Stimulated activated memory B cell treated with anti-CD40 and anti-IgM and Interleukin-4, amounts not matched to agents 10 μg/mL and 1 μg/mL and 100 μg/mL, for 72 hours (primary cell): ENCODE measurements around the gene SLC17A3.

Source experiments
- ATAC-seq: fragments of 150-1000 bp; cut with Tn5 transposase; 2 replicates; pipeline ENCODE4 v1.10.0; 2021
- H3K27ac Mint-ChIP-seq: one replicate; pipeline ENCODE4 v1.8.0; 2022; ENCODE audit warnings: mild to moderate bottlenecking, mixed read lengths
- H3K27me3 Mint-ChIP-seq: one replicate; pipeline ENCODE4 v1.8.0; 2022; ENCODE audit warnings: mixed read lengths
- H3K36me3 Mint-ChIP-seq: one replicate; pipeline ENCODE4 v1.8.0; 2022; ENCODE audit warnings: mixed read lengths
- H3K4me1 Mint-ChIP-seq: one replicate; pipeline ENCODE4 v1.8.0; 2022; ENCODE audit warnings: mixed read lengths
- H3K4me3 Mint-ChIP-seq: one replicate; pipeline ENCODE4 v1.8.0; 2022; ENCODE audit warnings: mild to moderate bottlenecking, moderate library complexity, mixed read lengths
- H3K9me3 Mint-ChIP-seq: one replicate; pipeline ENCODE4 v1.8.0; 2022; ENCODE audit warnings: mixed read lengths

SLC17A3 gene

DNA sequence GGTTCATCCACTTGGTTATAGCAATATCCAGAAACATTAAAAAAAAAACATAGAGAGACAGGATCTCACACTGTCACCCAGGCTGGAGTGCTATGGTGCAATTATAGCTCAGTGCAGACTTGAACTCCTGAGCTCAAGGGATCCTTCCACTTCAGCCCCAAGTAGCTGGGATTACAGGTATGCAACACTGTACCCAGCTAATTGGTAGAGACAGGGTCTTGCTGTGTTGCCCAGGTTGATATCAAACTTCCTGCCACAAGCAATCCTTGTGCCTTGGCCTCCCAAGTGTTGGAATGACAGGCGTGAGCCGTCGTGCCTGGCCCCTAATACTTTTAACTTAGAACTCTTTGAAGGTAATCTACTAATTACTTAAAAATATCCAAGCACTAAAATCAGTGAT lies 41.4 kb downstream of the SLC17A3 start:
- Mint-ChIP-seq H3K27ac (no peak overlapping the region), H3K4me3 (no peak overlapping the region), H3K4me1 (no peaks in the 10 kb centered on the region), H3K27me3 (peaks cover 28% of the 10 kb centered on the region), H3K36me3 (no peaks in the 10 kb centered on the region), H3K9me3 (no peaks in the 10 kb centered on the region)
- ATAC-seq: no peak

DNA sequence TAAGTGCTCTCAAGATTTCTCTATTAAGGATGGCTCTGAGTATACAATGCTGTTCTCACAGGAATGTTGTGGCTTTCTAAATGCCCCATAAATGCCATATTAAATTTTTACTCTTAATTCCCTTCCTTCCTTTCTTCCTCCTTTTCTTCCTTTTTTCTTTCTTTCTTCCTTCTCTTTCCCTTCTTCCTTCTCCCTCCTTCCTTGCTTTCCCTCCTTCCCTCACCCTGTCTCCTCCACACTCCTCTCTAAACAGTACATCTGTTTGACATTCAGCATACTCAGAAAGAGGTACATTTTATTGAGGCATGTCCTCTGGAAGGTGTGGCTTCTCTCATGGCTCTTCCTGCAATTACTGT lies 41.8 kb downstream of the SLC17A3 start:
- ATAC-seq: no peak
- Mint-ChIP-seq H3K27me3 (peaks cover 28% of the 10 kb centered on the region), H3K36me3 (no peaks in the 10 kb centered on the region), H3K9me3 (no peaks in the 10 kb centered on the region), H3K4me3 (no peak overlapping the region), H3K4me1 (no peaks in the 10 kb centered on the region), H3K27ac (no peak overlapping the region)

DNA sequence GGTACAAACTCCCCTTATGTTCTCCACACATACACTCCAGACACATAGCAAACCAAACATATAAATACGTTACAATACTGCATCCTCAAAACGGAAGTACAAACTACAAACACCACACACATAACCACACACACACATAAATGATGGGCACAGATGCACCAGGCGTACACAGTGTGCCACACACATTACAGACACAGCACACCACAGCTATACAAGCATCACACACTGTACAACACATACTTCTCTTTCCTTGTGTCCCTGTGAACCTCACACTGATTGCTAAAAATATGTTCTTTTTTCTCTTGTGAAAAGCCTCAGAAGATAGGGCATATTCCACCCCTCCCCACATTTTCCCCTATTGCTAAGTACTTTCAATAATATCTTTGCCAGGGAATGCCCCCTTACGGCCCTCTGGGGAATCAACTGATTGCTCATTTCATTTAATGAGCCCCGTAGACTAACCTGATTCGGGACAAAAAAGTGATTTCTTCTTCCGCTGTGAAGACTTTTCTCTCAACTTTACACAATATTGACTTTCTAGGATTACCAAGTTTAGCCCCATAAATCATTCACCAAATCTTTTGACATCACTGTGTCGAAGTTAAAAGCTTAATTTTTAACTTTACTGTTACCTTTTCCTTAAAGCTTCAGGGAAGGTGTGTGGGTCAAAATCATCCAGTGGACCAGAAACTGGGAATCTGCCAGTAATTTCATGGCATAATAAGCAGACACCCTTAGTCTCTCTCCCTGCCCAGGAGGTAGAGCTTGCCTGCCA lies 42.3 kb downstream of the SLC17A3 start, which contains the start of gene SLC17A1:
SLC17A1 (minus strand) TSS at position 521 of the 775 bp plus-strand sequence. CDS start 1,495 bp downstream, outside the sequence.
- H3K27ac Mint-ChIP-seq: no peak within 1 kb of the TSS
- H3K36me3 Mint-ChIP-seq: no peaks in the 10 kb centered on the region
- H3K4me1 Mint-ChIP-seq: no peaks in the 10 kb centered on the region
- no peaks in the 10 kb centered on the region for H3K9me3 Mint-ChIP-seq
- H3K4me3 Mint-ChIP-seq: no peak within 1 kb of the TSS
- peaks cover 28% of the 10 kb centered on the region for H3K27me3 Mint-ChIP-seq
- ATAC-seq: no peak

DNA sequence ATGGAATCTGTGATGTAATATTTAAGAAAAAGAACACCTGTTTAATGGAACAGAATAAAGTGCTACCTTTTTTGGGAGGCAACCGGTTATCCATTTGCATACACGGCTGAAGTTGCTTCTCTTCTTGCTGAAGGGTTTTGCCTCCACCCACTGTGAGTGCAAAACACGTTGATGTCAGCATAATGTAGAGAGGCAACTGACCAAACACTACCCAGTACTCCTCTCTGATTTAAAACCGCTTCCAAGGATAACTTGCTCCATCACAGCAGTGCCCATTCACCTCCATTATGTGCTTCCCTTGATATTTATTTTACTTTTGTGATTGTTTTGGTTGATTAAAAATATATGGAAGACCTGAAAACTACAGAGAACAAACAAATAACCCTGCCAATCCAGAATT lies 43.6 kb downstream of the SLC17A3 start:
- Mint-ChIP-seq H3K27ac (no peak overlapping the region), H3K4me3 (no peak overlapping the region), H3K9me3 (peaks cover 8% of the 10 kb centered on the region), H3K4me1 (no peaks in the 10 kb centered on the region), H3K36me3 (peaks cover 9% of the 10 kb centered on the region), H3K27me3 (peaks cover 39% of the 10 kb centered on the region)
- no peak for ATAC-seq

DNA sequence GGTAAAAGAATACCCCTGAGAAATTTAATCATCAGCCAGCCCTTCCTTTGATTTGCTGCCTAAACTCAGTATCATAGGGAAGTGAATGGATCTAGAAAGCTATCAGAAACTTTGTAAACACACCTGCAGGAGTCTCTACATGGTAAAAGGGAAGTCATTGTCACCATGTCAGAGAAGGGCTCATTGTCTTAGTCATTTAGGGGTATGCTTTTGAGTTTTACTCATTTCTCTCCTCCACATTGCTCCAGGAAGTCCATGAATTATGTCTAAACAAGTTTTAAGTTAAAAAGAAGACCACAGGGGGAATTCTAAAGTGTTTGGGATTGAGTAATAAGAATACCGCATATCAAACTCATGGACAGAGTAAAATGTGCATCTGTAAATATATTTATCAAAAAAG lies 44.7 kb downstream of the SLC17A3 start:
- H3K27ac Mint-ChIP-seq: no peak overlapping the region
- H3K4me3 Mint-ChIP-seq: no peak overlapping the region
- H3K9me3 Mint-ChIP-seq: peaks cover 13% of the 10 kb centered on the region
- no peaks in the 10 kb centered on the region for H3K4me1 Mint-ChIP-seq
- H3K36me3 Mint-ChIP-seq: peaks cover 17% of the 10 kb centered on the region
- peak; percentile 71 for ATAC-seq
- H3K27me3 Mint-ChIP-seq: peaks cover 50% of the 10 kb centered on the region

DNA sequence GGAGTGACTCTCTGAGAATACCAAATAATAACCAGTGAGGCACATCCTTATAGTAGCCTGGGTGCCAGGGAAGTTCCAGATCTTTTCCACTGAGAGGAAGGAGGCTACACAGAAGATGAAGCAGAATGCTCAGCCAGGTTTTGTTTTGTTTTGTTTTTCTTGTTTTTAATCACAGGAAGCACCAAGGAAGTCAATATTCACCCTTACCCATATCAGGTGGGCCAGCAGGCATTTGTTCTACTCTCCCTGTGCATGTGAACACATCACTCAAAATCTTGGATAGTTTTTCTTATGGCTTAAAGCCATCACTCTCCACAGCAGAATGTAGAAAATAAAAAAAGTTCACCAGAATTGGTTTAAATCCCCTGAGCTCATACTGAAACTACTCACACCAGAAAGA lies 52.7 kb downstream of the SLC17A3 start:
- ATAC-seq: no peak
- Mint-ChIP-seq H3K4me3 (no peak overlapping the region), H3K27me3 (peaks cover 47% of the 10 kb centered on the region), H3K4me1 (no peaks in the 10 kb centered on the region), H3K36me3 (peaks cover 17% of the 10 kb centered on the region), H3K9me3 (peaks cover 16% of the 10 kb centered on the region), H3K27ac (no peak overlapping the region)

DNA sequence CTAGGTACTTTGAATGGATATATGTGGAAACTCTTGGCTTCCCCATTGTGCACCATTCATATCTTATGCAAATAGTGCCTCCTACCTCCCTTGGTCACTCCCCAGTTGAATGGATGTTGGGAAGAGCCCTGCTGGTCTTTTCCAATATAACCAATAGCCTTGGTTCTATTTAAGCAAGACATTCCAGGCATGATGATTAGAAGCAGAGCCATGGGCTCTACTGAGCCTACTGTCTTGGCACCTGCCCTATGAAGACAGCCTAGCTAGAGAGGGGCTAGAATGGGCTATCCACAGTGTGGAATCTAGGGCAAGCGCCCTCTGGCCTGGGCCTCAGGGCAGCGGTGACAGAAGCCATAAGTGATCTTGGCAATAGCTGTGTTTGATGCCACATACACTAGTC lies 57.8 kb downstream of the SLC17A3 start:
- no peak overlapping the region for H3K4me3 Mint-ChIP-seq
- H3K27me3 Mint-ChIP-seq: peaks cover 29% of the 10 kb centered on the region

DNA sequence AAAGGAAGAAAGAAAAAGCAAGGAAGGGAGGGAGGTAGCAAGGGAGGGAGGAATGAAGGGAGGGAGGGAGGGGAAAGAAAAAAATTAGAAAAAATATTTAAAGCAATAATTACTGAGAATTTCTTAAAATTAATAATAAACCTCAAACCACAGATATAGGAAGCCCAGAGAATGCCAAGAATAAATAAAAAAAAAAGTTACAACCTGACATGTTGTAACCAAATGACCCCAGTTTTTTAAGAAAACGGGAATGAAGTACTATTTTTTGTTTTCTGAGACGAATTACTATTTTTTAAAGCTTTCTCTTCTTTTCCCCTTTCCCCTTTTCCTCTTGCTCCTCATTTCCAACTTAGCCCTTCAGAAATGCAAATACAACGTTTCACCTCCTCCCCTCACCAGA lies 58.8 kb downstream of the SLC17A3 start:
- peaks cover 5% of the 10 kb centered on the region for H3K9me3 Mint-ChIP-seq

More for the DNA sequence above, 57.8 kb downstream of the SLC17A3 start:
- Mint-ChIP-seq H3K27ac (no peak overlapping the region), H3K9me3 (peaks cover 5% of the 10 kb centered on the region), H3K36me3 (no peaks in the 10 kb centered on the region), H3K4me1 (no peaks in the 10 kb centered on the region)
- no peak for ATAC-seq

DNA sequence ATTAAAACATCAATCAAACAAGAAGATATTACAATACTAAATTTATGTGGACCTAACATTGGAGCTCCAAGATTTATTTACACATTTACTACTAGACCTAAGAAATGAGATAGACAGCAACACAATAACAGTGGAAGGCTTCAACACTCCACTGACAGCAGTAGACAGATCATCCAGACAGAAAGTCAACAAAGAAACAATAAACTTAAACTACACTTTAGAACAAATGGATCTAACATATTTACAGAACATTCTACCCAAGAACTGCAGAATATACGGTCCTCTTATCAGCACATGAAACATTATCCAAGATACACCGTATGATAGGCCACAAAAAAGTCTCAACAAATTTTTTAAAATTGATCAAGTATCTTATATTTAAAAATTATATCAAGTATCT lies 69.2 kb downstream of the SLC17A3 start:
- Mint-ChIP-seq H3K27ac (no peak overlapping the region), H3K9me3 (no peaks in the 10 kb centered on the region), H3K27me3 (peaks cover 24% of the 10 kb centered on the region), H3K36me3 (no peaks in the 10 kb centered on the region), H3K4me3 (no peak overlapping the region), H3K4me1 (no peaks in the 10 kb centered on the region)
- ATAC-seq: no peak

More for the DNA sequence above, 58.8 kb downstream of the SLC17A3 start:
- Mint-ChIP-seq H3K36me3 (no peaks in the 10 kb centered on the region), H3K4me1 (no peaks in the 10 kb centered on the region), H3K27ac (no peak overlapping the region), H3K4me3 (no peak overlapping the region), H3K27me3 (peaks cover 25% of the 10 kb centered on the region)
- ATAC-seq: no peak

DNA sequence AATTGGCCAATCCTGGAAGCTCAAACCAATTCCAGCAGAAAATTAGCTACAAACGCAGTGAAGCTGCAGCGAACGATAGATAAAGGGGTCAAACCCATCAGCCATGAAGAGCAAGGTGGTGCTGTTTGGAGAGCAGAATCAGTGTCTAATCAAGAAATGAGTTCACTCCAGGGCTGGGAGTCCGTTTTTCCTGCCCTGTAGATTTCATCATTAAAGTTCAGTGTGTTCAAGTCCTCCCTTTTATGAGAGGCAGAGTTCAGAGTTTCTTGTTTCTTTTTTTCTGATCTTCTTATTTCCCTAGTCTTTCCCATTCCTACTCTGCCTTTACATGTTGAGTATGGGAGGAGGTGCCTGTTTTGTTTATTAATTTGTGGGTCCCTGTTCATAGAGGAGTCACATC lies 72.6 kb downstream of the SLC17A3 start:
- Mint-ChIP-seq H3K9me3 (no peaks in the 10 kb centered on the region), H3K27ac (no peak overlapping the region), H3K36me3 (no peaks in the 10 kb centered on the region), H3K4me1 (no peaks in the 10 kb centered on the region), H3K4me3 (no peak overlapping the region), H3K27me3 (peaks cover 34% of the 10 kb centered on the region)
- no peak for ATAC-seq
